MV-4-11 (cell line): ENCODE results near the gene SLC27A2.

Experiments used
- DNase-seq: peaks from one replicate; lab custom pipeline; 2025; lab: John Stamatoyannopoulos, UW

The SLC27A2 gene

DNA sequence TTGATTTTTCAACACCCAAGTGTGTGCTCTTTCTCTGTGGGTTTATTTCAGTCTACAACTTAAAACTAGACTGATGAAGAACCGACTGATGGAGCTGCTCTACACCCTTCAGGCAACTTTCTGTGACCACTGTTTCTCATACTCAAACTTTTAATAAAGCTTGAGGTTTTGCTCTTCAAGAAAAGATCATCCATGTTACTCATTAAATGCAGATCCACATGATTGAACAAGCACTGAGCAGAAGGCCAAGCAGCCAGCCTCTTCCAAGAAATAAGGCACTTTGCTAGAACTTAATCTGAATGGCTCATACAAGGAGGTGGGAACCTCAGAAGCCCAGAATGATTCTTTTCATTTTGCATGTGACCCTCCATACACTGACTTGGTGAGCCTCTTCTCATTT, 8.7 kb downstream of the SLC27A2 start:
- no peak for DNase-seq

DNA sequence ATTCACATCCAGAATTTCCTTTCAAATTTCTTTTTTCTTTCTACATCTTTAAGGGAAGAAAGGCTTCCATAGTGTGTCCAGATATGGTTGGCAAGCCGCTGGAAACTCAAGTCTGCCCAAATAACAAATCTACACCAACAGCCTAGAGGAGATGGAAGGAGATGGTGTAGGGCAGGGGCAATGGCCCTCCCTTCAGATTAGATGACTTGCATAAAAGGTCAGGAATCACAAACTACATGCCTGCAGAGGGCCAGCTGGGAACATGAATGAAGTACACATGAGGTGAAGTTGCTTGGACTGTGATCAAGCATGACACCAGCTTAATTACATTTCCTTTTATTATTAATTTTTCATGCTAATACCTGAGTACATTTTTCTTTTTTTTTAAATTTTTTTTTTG, 10.2 kb downstream of the SLC27A2 start:
- no peak for DNase-seq

DNA sequence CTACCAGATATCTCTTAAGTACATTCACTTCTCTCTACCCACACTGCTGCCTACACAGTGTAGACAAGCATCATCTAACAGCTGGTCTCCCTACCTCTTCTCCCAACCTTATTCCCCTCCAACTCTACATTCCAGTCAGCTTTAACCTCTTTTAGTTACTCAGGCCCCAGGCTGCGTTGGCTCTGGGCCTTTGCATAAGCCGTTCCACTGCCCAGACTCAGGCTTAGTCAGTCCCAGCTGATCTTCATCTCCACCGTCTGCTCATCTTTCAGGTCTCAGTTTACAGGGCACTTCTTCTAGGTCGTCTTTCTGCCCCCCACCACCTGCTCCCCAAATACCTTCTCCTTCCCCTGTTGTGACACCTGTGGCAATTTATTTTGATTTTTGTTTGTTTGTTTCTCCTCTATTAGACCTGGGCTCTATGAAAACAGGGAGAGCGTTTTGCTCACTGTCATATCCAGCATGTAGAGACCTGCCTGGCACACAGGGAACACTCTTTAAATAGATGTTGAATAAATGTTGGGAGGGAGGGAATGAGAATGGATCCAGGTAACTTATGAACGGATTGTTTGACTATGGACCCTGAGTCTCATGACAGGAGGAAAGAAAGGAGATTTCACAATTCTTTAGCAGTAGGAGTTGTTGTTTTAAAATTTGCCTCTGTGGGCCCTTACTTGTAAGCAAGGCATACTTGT, 11.1 kb downstream of the SLC27A2 start:
- no peak for DNase-seq

DNA sequence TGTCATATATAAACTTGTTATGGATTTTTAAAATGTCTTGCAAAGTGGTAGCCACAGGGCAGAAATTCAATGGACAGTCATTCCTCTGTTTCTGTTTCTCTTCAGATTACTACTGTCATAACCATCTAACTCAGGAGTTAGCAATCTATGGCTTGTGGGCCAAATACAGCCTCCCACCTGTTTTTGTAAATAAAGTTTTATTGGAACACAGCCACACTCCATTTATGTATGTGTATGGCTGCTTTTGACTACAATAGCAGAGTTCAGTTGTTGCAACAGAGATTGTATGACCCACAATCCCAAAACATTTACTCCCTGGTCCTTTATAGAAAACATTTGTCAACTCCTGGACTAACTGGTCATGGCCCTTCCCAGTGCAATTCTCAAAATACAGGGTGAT, 20.0 kb downstream of the SLC27A2 start:
- DNase-seq = no peak

DNA sequence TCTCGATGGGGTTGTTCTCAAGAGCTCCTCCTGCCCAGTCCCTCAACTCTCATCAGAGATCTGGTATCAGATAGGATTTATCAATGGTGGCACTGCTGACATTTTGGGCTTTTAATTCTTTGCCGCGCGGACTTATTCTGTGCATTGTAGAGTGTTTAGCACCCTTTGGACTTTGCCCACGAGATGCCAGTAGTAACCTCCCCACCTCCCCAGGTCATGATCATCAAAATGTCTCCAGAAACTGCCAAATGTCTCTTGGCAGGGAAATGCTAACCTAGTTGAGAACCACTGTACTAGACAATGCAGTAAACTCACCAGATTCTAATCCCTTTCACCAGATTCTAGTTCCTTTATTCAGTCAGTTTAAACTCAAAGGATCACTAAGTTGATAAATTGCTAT, 24.0 kb downstream of the SLC27A2 start:
- DNase-seq = no peak

DNA sequence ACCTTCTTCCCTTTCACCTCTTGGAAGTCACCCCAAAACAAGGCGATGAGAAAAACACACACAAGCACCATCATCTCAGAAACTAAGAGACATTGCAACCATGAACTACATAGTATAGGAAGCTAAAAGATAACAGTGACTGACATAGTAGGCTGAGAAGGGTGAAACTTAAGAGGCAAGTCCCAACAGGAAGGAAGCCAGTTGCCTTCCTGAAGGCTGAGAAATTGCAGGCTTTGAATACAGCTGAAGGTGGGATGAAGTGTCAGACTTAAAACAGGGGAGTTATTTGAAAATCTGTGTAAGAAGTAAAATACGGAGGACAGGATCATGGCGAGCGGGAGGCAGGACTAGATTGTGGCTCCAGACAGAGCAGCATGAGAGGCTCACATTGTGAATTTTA, 27.8 kb downstream of the SLC27A2 start:
- DNase-seq = no peak

DNA sequence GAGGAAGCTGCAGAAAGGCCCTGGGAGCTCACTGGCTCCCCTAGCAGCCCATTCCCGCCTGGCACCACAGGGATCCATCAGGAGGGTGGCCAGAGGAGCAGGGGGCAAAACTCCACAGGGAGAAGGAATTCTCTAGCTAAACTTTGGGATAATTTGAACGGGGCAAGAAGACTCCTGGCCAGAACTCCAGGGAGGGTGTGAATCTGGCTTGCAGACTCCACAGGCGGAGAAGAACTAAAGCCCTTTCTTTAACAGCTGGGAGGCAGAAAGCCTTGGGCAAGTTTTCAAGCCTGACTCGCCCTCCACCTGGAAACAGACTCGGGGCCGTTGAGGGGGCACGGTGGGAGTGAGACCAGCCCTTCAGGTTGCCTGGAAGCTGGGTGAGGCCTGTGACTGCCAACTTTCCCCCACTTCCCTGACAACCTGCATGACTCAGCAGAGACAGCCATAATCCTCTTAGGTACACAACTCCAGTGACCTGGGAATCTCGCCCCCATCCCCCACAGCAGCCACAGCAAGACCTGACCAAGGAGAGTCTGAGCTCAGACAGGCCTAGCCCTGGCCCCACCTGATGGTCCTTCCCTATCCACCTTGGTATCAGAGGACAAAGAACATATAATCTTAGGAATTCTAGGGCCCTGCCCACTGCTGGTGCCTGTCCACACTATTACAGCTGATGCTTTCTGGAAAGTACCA, 28.6 kb downstream of the SLC27A2 start:
- no peak for DNase-seq

DNA sequence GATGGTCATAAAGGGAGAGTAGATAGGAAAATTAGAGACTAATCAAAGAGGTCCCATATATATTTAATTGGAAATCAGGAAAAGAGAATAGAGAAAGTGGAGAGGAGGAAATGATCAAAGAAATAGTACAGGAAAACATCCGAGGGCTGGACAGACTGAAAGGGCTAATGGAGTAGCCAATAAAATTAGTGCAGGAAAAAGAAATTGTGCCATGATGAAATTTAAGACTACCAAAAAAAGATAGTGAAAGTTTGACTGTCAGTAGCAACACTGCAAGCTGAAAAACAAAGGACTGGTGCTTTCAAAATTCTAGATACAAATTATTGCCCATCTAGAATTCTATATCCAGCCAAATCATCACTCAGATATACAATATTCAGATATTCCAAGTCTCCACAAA, 36.3 kb downstream of the SLC27A2 start:
- DNase-seq = no peak

DNA sequence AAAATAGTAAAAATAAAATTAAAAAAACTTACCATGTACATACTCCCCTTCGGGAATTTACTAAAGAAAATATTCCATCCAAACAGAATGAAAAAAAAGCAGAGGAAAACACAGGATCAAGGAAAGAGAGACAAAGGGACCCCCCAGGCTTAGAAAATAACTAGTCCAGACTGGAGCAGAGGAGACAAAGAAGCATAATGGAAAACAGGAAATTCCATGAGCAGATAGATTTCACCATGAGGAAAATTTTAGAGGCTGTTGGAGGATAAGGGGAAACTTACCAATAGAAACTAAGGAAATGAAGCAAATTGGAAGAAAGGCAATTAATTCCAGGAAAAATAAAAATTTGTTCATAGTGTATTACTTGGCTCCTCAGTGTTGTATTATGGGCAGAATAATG, 36.7 kb downstream of the SLC27A2 start:
- DNase-seq = no peak

DNA sequence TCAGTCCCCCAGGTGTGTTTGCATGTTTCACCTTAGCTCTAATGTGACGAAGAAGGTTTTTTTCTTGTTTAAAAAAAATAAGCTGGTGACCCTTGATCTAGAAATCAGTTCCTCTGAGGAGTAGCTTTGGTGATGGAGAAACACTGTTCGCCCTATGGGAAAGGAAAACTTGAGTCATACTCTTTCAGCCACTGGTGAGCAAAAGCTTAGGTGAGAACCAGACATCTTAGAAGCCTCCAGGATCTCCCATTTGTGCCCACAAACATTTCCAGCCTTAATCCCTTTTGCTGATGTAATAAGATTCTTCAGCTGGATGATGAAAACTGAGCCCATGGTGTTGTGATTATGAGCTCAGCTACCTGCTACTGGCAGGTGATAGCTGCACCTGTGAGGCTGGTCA, 37.8 kb downstream of the SLC27A2 start:
- DNase-seq = no peak

DNA sequence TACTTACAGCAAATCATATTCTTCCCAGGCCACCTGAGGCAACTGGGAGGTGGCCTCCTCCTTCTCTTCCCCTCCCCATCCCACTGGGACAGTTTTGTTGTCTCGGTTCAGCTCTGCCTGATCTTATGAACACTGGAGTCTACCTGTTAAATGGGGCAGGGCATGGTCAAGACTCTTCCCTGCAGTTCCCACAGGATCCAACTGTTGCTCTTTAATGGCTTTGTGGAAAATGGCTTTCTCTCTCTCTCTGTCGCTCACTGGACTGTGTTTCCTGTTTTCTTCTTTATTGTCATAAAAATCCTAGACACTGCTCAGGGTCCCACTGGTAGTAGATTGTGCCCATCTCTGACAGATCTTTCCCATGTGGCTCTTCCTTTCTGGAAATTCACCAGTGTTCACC, 40.2 kb downstream of the SLC27A2 start:
- DNase-seq = no peak

DNA sequence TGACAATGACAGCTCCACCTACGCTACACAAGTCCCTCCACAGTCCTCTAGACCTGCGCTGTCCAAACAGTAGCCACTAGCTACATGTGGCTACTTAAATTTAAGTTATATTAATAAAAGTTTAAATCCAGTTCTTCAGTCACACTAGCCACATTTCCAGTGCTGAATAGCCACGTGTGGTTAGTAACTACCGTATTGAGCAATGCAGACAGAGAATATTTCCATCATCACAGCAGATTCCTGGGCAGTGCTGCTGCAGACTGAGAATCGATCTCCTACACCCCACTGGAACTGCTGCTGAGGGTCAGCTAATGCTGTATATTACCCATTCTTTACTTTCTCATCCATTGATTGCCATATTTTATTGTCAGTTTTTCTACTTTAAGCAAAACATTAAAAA, 42.6 kb downstream of the SLC27A2 start:
- peak; percentile 29 for DNase-seq

DNA sequence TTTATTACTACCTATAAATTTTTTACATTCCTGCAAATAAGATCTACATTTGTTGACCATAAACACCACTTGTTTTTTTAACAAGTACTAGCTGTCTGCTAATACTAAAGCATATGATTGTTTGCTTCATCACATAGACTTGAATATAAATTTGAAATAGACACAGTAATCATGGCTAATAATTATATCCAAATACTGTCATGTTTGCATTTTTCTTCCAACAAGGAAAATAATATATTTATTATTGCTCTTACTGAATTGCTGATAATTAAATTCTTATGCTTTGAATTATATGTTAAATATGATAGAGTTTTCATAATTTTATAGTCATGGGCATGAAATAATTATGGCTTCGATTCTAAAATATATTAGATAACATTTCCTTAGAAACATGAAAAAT, 43.1 kb downstream of the SLC27A2 start:
- DNase-seq = no peak

DNA sequence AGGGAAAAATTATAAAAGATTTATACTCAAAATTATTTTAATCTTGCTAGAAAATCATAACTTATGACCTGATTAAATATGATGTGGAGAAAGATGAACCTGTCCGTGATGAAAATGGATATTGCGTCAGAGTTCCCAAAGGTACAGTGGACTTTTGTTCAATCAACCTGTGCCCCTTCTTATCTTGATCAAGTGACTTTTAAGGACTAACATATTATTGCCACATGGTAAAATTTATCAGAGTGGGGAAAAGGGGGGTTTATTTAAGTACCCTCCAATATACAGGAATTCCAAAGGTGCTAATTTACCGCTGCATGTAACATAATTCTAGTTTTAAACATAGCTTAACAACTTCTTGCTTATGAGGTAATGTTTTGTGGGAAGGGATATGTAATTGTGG, 43.9 kb downstream of the SLC27A2 start:
- DNase-seq = no peak

DNA sequence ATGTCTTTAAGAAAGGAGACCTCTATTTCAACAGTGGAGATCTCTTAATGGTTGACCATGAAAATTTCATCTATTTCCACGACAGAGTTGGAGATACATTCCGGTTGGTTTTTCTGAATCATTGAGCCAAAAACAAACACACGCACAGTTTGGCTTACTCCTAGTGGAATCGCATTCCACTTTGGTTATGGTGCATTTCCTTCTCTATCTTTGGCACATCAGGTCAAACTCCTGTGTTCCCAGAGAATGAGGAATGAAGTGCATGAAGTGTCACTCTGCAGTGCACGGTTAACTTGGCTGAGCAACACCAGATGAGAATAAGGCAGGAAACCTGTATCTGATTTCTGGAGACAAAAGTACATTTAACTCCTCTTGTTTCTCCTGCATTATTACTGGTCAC, 45.1 kb downstream of the SLC27A2 start:
- DNase-seq = no peak

DNA sequence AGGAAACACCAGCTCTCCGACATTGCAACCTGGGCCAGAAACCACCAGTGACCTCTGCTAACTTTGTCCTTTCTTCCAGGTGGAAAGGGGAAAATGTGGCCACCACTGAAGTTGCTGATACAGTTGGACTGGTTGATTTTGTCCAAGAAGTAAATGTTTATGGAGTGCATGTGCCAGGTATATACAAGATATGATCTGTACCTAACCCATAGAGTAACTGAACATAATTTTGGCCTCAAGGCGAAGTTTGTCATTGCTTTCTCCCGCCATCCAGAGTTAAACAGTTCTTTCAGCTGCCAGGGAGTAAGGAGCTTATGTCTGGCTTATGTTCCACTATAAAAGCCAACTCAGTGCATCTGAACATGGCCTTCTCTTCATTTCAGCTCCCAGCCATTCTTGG, 46.9 kb downstream of the SLC27A2 start:
- no peak for DNase-seq

DNA sequence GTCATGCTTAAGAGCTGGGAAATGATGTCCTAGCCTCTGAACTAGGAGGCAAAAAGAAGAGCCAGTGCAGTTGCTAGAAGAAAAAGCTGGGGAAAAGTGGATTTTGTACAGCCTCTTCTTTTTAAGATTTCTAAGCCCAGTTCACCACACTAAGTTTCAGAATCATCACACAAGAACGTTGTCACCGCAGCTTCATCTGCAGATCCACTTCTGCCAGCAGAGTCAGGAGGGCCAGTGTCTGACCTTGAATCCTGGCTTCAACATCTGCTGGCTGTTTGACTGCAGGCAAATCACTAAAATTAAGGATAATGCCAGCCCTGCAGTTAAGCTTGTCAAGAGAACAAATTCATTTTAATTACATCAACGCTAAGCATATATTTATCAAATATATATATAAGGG, 47.3 kb downstream of the SLC27A2 start:
- DNase-seq = no peak

DNA sequence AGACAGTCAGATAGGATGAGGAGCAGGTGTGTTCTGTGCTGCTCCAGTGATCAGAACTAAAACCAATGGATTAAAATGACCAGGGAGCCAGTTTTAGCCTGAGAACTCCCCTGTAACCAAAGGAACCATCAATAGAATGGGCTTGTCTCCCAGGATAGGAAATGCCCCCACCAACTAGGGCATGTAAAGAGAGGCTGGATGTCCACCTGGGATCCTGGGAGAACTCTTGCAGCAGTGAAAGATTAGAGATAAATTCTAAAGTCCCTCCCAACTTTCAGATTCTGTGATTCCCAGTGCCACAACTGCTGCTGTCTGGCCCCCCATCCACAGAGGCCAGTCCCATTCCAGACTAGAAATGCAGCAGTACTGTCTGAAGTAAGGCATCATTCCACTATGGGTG, 49.8 kb downstream of the SLC27A2 start:
- DNase-seq = no peak

DNA sequence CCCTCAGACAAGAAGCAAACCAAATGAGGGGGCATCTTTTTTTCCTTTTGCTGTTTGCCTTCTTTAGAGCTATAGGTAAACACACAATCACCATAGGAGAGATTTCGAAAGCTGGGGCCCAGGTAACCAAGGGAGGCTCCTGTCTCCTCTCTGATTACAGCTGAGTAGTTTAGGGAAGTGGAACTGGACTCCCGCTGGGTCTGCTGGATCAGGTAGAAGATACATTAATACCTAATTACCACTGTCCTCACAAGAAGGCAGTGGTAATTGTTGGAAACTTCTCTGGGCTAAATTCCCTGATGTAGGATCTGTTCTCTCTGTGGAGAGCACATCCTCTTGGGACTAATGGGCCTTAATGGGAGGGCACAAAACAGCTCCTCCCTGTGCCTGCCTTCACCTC, 50.8 kb downstream of the SLC27A2 start:
- DNase-seq = no peak

DNA sequence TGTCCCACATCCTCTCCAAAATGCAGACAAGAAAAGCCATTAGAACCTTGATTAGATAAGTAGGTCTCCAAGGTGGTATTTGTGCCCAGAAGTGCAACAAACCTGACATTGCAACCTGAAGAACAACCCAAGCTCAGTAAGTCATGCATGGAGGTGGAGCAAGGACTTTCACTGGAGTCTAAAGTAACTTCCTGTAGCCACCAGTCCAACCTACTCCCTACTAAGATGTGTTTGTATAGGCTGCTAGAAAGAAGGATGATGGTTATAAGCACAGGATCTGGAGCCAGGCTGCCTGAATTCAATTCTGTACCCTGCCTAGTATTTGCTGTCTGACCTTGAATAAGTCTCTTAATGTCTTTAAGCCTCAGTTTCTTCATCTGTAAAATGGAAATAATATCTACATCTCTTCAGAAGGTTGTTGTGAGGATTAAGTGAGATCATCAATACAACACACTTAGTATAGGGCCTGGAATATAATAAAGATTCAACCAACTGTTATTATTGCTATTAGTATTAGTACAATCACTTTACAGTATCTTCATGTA, 51.3 kb downstream of the SLC27A2 start:
- DNase-seq = no peak

DNA sequence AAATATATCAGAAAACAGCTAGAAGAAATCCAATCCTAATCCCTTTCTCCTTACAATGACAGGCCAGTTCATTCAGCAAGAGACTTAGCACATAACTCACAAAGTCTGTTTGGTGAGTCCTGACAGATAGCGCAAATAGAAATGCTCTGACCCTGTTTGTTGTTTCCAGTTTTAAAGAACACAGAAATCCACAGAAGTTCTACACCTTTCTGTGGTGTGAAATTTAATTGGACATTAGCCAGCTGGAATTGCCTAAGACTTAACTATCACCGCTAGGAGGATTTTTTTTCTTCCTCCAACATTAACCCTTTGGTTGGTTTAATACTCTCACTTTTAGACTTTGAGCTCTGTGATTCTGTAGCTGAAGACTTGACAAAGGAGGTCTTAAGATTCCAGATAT, 52.8 kb downstream of the SLC27A2 start:
- DNase-seq = no peak

DNA sequence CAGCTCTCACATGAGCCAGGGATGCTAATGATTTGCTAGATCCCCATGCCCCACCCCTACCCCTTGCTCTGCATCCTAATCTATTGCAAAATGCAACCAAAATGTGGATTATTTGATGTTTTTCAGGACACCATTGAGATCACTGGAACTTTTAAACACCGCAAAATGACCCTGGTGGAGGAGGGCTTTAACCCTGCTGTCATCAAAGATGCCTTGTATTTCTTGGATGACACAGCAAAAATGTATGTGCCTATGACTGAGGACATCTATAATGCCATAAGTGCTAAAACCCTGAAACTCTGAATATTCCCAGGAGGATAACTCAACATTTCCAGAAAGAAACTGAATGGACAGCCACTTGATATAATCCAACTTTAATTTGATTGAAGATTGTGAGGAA, 53.8 kb downstream of the SLC27A2 start:
- DNase-seq = no peak

DNA sequence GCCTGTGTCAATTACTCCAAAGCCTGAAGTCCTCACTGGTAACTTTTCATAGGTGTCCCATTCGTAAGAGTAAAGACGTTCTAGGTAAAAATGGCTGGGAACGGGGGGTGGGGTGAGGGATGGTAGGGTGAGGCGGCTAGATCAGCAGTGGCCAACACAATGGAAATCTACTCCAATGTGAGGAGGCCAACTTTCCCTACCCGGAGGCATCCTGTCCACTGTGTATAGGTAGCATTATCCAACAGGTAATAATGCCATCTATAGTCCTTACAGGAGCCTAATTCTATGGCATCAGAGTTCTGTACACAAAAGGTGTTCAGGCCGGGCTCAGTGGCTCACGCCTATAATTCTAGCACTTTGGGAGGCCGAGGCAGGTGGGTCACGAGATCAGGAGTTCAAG, 54.4 kb downstream of the SLC27A2 start:
- DNase-seq = no peak

DNA sequence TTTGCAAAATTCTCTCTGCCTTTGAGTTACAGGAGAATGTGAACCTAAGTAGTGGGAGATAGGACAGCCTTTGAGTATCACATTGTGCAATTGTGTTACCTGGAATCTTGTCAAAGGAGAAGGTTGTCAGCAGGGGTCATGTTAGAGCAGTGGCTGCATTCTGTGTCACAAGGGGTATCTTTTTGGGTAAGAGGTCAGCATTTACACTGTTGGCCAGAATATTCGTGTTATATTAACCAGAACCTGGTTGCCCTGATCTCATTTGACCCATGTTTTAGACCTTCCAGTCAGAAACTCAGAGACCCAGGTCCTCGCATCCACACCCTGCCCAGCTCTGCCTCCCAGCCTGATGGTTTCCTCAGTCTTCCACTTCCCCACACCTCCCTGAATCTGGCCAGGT, 56.3 kb downstream of the SLC27A2 start:
- DNase-seq = no peak
